GM12892 (cell line): ENCODE results near the gene ZNF366.

ENCODE experiments used
- POLR2A ChIP-seq: IDR thresholded peaks from 2 replicates; pipeline ENCODE4 v1.6.1; 2011; ENCODE audit warnings: low read depth, low read length, control low read depth
- POLR2AphosphoS5 ChIP-seq: IDR thresholded peaks from 2 replicates; pipeline ENCODE4 v1.6.1; 2011; ENCODE audit warnings: low read depth, low read length, control low read depth
- TAF1 ChIP-seq: IDR thresholded peaks from 2 replicates; pipeline ENCODE4 v1.6.1; 2011; ENCODE audit warnings: low read depth, mild to moderate bottlenecking, control low read depth, low read length, borderline replicate concordance

GRCh38 chr5:72453246-72453775 is 53.9 kb downstream of the ZNF366 start:
- TF ChIP-seq POLR2AphosphoS5 (no peak), POLR2A (no peak), TAF1 (no peak)
